BLaER1 treated with 17β-estradiol and CSF1 and Interleukin-3, amounts not matched to agents 10 nM and 100 nM (cell line): ENCODE results near the gene SPEG.
A peak's percentile ranks its signal among the peaks of the same experiment; 100 is the strongest.

Experiments
- H3K27ac ChIP-seq, 11 experiments: shearing (Covaris generic); formaldehyde crosslinking; 2 replicates each; pipeline ENCODE4 v1.8.1; 2022
- H3K27me3 ChIP-seq, 11 experiments: shearing (Covaris generic); formaldehyde crosslinking; 2 replicates each; pipeline ENCODE4 v1.8.1; 2022
- H3K36me3 ChIP-seq, 11 experiments: shearing (Covaris generic); formaldehyde crosslinking; 2 replicates each; pipeline ENCODE4 v1.8.1; 2022
- H3K4me1 ChIP-seq, 10 experiments: shearing (Covaris generic); formaldehyde crosslinking; 2 replicates each; pipeline ENCODE4 v1.8.1; 2022
- H3K4me2 ChIP-seq, 11 experiments: shearing (Covaris generic); formaldehyde crosslinking; 2 replicates each; pipeline ENCODE4 v1.8.1; 2022
- H3K4me3 ChIP-seq, 10 experiments: shearing (Covaris generic); formaldehyde crosslinking; 2 replicates each; pipeline ENCODE4 v1.8.1; 2022
- H3K9ac ChIP-seq, 11 experiments: shearing (Covaris generic); formaldehyde crosslinking; 2 replicates each; pipeline ENCODE4 v1.8.1; 2022
- H3K9me3 ChIP-seq, 11 experiments: shearing (Covaris generic); formaldehyde crosslinking; replicated peaks in 1 of 11; 2 replicates each; pipeline ENCODE4 v1.8.1; 2022
- H4K20me1 ChIP-seq, 11 experiments: shearing (Covaris generic); formaldehyde crosslinking; 2 replicates each; pipeline ENCODE4 v1.8.1; 2022
- Cebpa-rat ChIP-seq, 11 experiments: shearing (Covaris generic); IDR thresholded peaks; 2 replicates each; pipeline ENCODE4 v1.8.1; 2022

The SPEG gene

GRCh38 chr2:219494952-219495530, 60.4 kb downstream of the SPEG start:
- Histone ChIP-seq H3K4me1 (peaks cover 15 to 44% (median 37%) of the 10 kb centered on the region in 10 experiments), H3K9ac (no peak overlapping the region), H3K4me2 (peak overlapping the region in 6 of 11 experiments; percentile 20 to 67 (median 56); a peak in 8 of 22 replicates), H3K4me3 (no peak overlapping the region), H3K27ac (no peak overlapping the region), H3K9me3 (no peaks in the 10 kb centered on the region), H3K27me3 (peaks cover 33 to 46% (median 43%) of the 10 kb centered on the region in 11 experiments), H3K36me3 (no peaks in the 10 kb centered on the region), H4K20me1 (peaks cover 0 to 36% (median 0%) of the 10 kb centered on the region in 11 experiments; a peak in 5 of 22 replicates)
- no peak for TF ChIP-seq Cebpa-rat (IDR thresholded peaks at IDR 0.05)

GRCh38 chr2:219495531-219496122, 61.0 kb downstream of the SPEG start:
- Histone ChIP-seq H3K9me3 (no peaks in the 10 kb centered on the region), H3K4me1 (peaks cover 18 to 46% (median 40%) of the 10 kb centered on the region in 10 experiments), H3K4me3 (no peak overlapping the region), H3K27ac (no peak overlapping the region), H3K27me3 (peaks cover 33 to 46% (median 43%) of the 10 kb centered on the region in 11 experiments), H4K20me1 (peaks cover 0 to 36% (median 0%) of the 10 kb centered on the region in 11 experiments; a peak in 5 of 22 replicates), H3K4me2 (peak overlapping the region in 8 of 11 experiments; percentile 20 to 67 (median 56); a peak in 16 of 22 replicates), H3K36me3 (no peaks in the 10 kb centered on the region), H3K9ac (no peak overlapping the region)
- no peak for TF ChIP-seq Cebpa-rat (IDR thresholded peaks at IDR 0.05)

- Histone ChIP-seq H3K27ac (no peak overlapping the region), H3K9me3 (no peaks in the 10 kb centered on the region), H3K4me1 (peaks cover 18 to 46% (median 40%) of the 10 kb centered on the region in 10 experiments), H3K9ac (no peak overlapping the region), H3K4me3 (no peak overlapping the region), H3K36me3 (peaks cover 0 to 2% (median 0%) of the 10 kb centered on the region in 11 experiments; a peak in 1 of 22 replicates), H3K27me3 (peaks cover 33 to 46% (median 43%) of the 10 kb centered on the region in 11 experiments), H4K20me1 (peaks cover 0 to 36% (median 0%) of the 10 kb centered on the region in 11 experiments; a peak in 5 of 22 replicates), H3K4me2 (peak overlapping the region in 7 of 11 experiments; percentile 20 to 67 (median 58); a peak in 12 of 22 replicates)
- TF ChIP-seq Cebpa-rat (IDR thresholded peaks at IDR 0.05), result no peak
Measured at GRCh38 chr2:219496247-219496824, 61.7 kb downstream of the SPEG start.

- H3K4me1 ChIP-seq, result peaks cover 18 to 46% (median 40%) of the 10 kb centered on the region in 10 experiments
- no peak overlapping the region for H3K9ac ChIP-seq
- H3K27ac ChIP-seq, result no peak overlapping the region
- no peak for TF ChIP-seq Cebpa-rat (IDR thresholded peaks at IDR 0.05)
- H4K20me1 ChIP-seq, result peaks cover 0 to 36% (median 0%) of the 10 kb centered on the region in 11 experiments; a peak in 5 of 22 replicates
- peaks cover 33 to 46% (median 43%) of the 10 kb centered on the region in 11 experiments for H3K27me3 ChIP-seq
- H3K36me3 ChIP-seq, result peaks cover 0 to 7% (median 0%) of the 10 kb centered on the region in 11 experiments; a peak in 2 of 22 replicates
- H3K4me3 ChIP-seq, result peak overlapping the region in 1 of 10 experiments; percentile 85; a peak in 1 of 20 replicates
- H3K9me3 ChIP-seq, result no peaks in the 10 kb centered on the region
- H3K4me2 ChIP-seq, result peak overlapping the region in 2 of 11 experiments; percentile 12 to 51; a peak in 3 of 22 replicates
Measured at GRCh38 chr2:219496825-219497494, 62.3 kb downstream of the SPEG start.

- peaks cover 0 to 32% (median 0%) of the 10 kb centered on the region in 11 experiments; a peak in 5 of 22 replicates for H4K20me1 ChIP-seq
- no peak for TF ChIP-seq Cebpa-rat (IDR thresholded peaks at IDR 0.05)
- peaks cover 0 to 14% (median 0%) of the 10 kb centered on the region in 11 experiments; a peak in 4 of 22 replicates for H3K36me3 ChIP-seq
- H3K4me2 ChIP-seq, result peak overlapping the region; percentile 80 to 96 (median 94)
- H3K4me1 ChIP-seq, result peaks cover 18 to 46% (median 40%) of the 10 kb centered on the region in 10 experiments
- peak overlapping the region; percentile 83 to 95 (median 90) for H3K9ac ChIP-seq
- H3K27me3 ChIP-seq, result peaks cover 33 to 46% (median 43%) of the 10 kb centered on the region in 11 experiments
- H3K27ac ChIP-seq, result peak overlapping the region in 7 of 11 experiments; percentile 7 to 90 (median 59); a peak in 9 of 22 replicates
- no peaks in the 10 kb centered on the region for H3K9me3 ChIP-seq
- H3K4me3 ChIP-seq, result peak overlapping the region; percentile 63 to 85 (median 74)
Measured at GRCh38 chr2:219497495-219498279, 63.0 kb downstream of the SPEG start.

GRCh38 chr2:219498280-219499057, 63.8 kb downstream of the SPEG start, which contains the start of gene GMPPA:
TSS of gene GMPPA (plus strand) at chr2:219498891. CDS start at chr2:219499976, 1,085 bp downstream.
- peaks cover 0 to 24% (median 0%) of the 10 kb centered on the region in 11 experiments; a peak in 5 of 22 replicates for H4K20me1 ChIP-seq

GRCh38 chr2:219499058-219499307, 64.3 kb downstream of the SPEG start:
- Histone ChIP-seq H3K36me3 (peaks cover 0 to 27% (median 8%) of the 10 kb centered on the region in 11 experiments; a peak in 11 of 22 replicates), H3K27ac (peak overlapping the region; percentile 77 to 90 (median 84)), H3K4me2 (peak overlapping the region; percentile 90 to 97 (median 94)), H3K27me3 (peaks cover 33 to 45% (median 40%) of the 10 kb centered on the region in 11 experiments), H3K9ac (peak overlapping the region; percentile 83 to 95 (median 90)), H3K9me3 (no peaks in the 10 kb centered on the region), H3K4me3 (peak overlapping the region; percentile 63 to 85 (median 74)), H3K4me1 (peaks cover 18 to 46% (median 40%) of the 10 kb centered on the region in 10 experiments), H4K20me1 (peaks cover 0 to 25% (median 0%) of the 10 kb centered on the region in 11 experiments; a peak in 5 of 22 replicates)
- TF ChIP-seq Cebpa-rat (IDR thresholded peaks at IDR 0.05), result no peak

More at GRCh38 chr2:219498280-219499057, 63.8 kb downstream of the SPEG start, which contains the start of gene GMPPA:
- H3K27me3 ChIP-seq, result peaks cover 33 to 46% (median 43%) of the 10 kb centered on the region in 11 experiments
- peak within 1 kb of the TSS; percentile 63 to 85 (median 74) for H3K4me3 ChIP-seq
- H3K4me1 ChIP-seq, result peaks cover 18 to 46% (median 40%) of the 10 kb centered on the region in 10 experiments
- H3K9ac ChIP-seq, result peak within 1 kb of the TSS; percentile 83 to 95 (median 90)
- H3K27ac ChIP-seq, result peak within 1 kb of the TSS; percentile 77 to 90 (median 84)
- peak within 1 kb of the TSS; percentile 90 to 97 (median 94) for H3K4me2 ChIP-seq
- no peaks in the 10 kb centered on the region for H3K9me3 ChIP-seq
- no peak for TF ChIP-seq Cebpa-rat (IDR thresholded peaks at IDR 0.05)
- H3K36me3 ChIP-seq, result peaks cover 0 to 22% (median 3%) of the 10 kb centered on the region in 11 experiments; a peak in 10 of 22 replicates
